GM23338 (cell line): ENCODE data around the gene NKX6-1. TPM values are rescaled to one million over a fixed set of nuclear protein-coding genes. Genes with fewer than 3 reads are reported as not detected.

ENCODE experiments used
- ATAC-seq: fragments of 200-7000 bp; cut with Tn5 transposase; 3 replicates; pipeline ENCODE4 v1.9.1; 2020
- DNase-seq: peaks from one replicate; pipeline ENCODE4 v3.0.0-alpha.2; 2015; ENCODE audit warnings: low spot score
- H2AFZ ChIP-seq: fragments of 200-600 bp; sonication (generic); 2 replicates; pipeline ENCODE4 v1.8.0; 2016; ENCODE audit warnings: antibody characterized with exemption, mild to moderate bottlenecking, moderate library complexity
- H3F3A ChIP-seq: fragments of 200-600 bp; sonication (generic); replicated peaks from 2 replicates; pipeline ENCODE4 v1.8.0; 2017; ENCODE audit warnings: antibody characterized with exemption, mixed run types, low read depth
- H3K27ac ChIP-seq: fragments of 200-600 bp; sonication (generic); 2 replicates; pipeline ENCODE4 v1.6.1; 2016; ENCODE audit warnings: low read depth
- H3K27me3 ChIP-seq: fragments of 200-600 bp; sonication (generic); 2 replicates; pipeline ENCODE4 v1.8.0; 2016; ENCODE audit warnings: mild to moderate bottlenecking, mixed run types, moderate library complexity; ENCODE audit not compliant: insufficient read depth
- H3K36me3 ChIP-seq: fragments of 200-600 bp; sonication (generic); 2 replicates; pipeline ENCODE4 v1.8.0; 2016; ENCODE audit warnings: mild to moderate bottlenecking; ENCODE audit not compliant: insufficient read depth
- H3K4me1 ChIP-seq: fragments of 200-600 bp; sonication (generic); 2 replicates; pipeline ENCODE4 v1.8.0; 2016; ENCODE audit warnings: mild to moderate bottlenecking, moderate library complexity; ENCODE audit not compliant: insufficient read depth
- H3K4me2 ChIP-seq: fragments of 200-600 bp; sonication (generic); 2 replicates; pipeline ENCODE4 v1.7.1; 2017; ENCODE audit warnings: mixed run types
- H3K4me3 ChIP-seq: fragments of 200-600 bp; sonication (generic); 2 replicates; pipeline ENCODE4 v1.6.1; 2016; ENCODE audit warnings: mixed run types
- H3K79me2 ChIP-seq: fragments of 200-600 bp; sonication (generic); replicated peaks from 2 replicates; pipeline ENCODE4 v1.8.0; 2017; ENCODE audit warnings: mild to moderate bottlenecking; ENCODE audit not compliant: insufficient read depth
- H3K9me2 ChIP-seq: fragments of 200-600 bp; sonication (generic); 2 replicates; pipeline ENCODE4 v1.8.0; 2017; ENCODE audit not compliant: insufficient read depth
- H4K20me1 ChIP-seq: fragments of 200-600 bp; sonication (generic); replicated peaks from 2 replicates; pipeline ENCODE4 v1.8.0; 2017; ENCODE audit warnings: mild to moderate bottlenecking; ENCODE audit not compliant: insufficient read depth
- H3K27ac Mint-ChIP-seq: 2 replicates; pipeline ENCODE4 v1.8.0; 2020; ENCODE audit warnings: inconsistent platforms, mild to moderate bottlenecking, moderate library complexity, mixed read lengths
- H3K27me3 Mint-ChIP-seq: 3 replicates; pipeline ENCODE4 v1.8.0; 2022; ENCODE audit warnings: low read depth, mild to moderate bottlenecking, moderate library complexity, mixed read lengths, inconsistent platforms; ENCODE audit not compliant: insufficient read depth, poor library complexity
- H3K36me3 Mint-ChIP-seq: 3 replicates; pipeline ENCODE4 v1.8.0; 2021; ENCODE audit warnings: low read depth, mild to moderate bottlenecking, inconsistent platforms, moderate library complexity, mixed read lengths
- H3K4me1 Mint-ChIP-seq: 3 replicates; pipeline ENCODE4 v1.8.0; 2020; ENCODE audit warnings: mild to moderate bottlenecking, inconsistent platforms, mixed read lengths
- H3K4me3 Mint-ChIP-seq: 3 replicates; pipeline ENCODE4 v1.8.0; 2021; ENCODE audit warnings: moderate library complexity, mild to moderate bottlenecking, inconsistent platforms, mixed read lengths
- H3K9me3 Mint-ChIP-seq: 3 replicates; pipeline ENCODE4 v1.8.0; 2020; ENCODE audit warnings: moderate library complexity, mild to moderate bottlenecking, inconsistent platforms, mixed read lengths
- EZH2 ChIP-seq: fragments of 200-600 bp; sonication (generic); IDR thresholded peaks from one replicate; pipeline ENCODE4 v1.8.0; 2017; ENCODE audit warnings: antibody characterized with exemption, mild to moderate bottlenecking, low read depth; ENCODE audit not compliant: unreplicated experiment
- EZH2phosphoT487 ChIP-seq: fragments of 200-600 bp; sonication (generic); IDR thresholded peaks from one replicate; pipeline ENCODE4 v1.8.1; 2018; ENCODE audit warnings: antibody characterized with exemption; ENCODE audit not compliant: unreplicated experiment
- NANOG ChIP-seq: IDR thresholded peaks from 2 replicates; pipeline ENCODE4 v1.6.1; 2016; ENCODE audit warnings: antibody characterized with exemption, borderline replicate concordance
- ZNF462 ChIP-seq: fragments of 250-450 bp; sonication (Bioruptor Pico); IDR thresholded peaks from 2 replicates; pipeline ENCODE4 v1.5.0; 2020; ENCODE audit warnings: mild to moderate bottlenecking, moderate library complexity
- polyA plus RNA-seq: library from polyadenylated mRNA; unstranded; fragments of >200 nt; fragmentation: Nextera tagmentation; extraction: Ambion mirVana; gene quantifications from 2 replicates; pipeline ENCODE4 v1.2.1, GENCODE V29; 2016
- total RNA-seq: library from RNA; depleted of rRNA; stranded (reverse); fragments of >200 nt; shearing (Covaris generic); gene quantifications from 2 replicates; pipeline ENCODE4 v1.2.3, GENCODE V29; 2014

The NKX6-1 gene
- total and polyA plus RNA-seq, 2 experiments from 2014 or later: 0.07 TPM; not detected in 1

GRCh38 chr4:84496331-84496705, 2.8 kb downstream of the NKX6-1 start:
- Mint-ChIP-seq H3K27me3 (peaks cover 98% of the 10 kb centered on the region), H3K4me3 (peak overlapping the region; percentile 59), H3K4me1 (peaks cover 60% of the 10 kb centered on the region), H3K9me3 (peaks cover 3% of the 10 kb centered on the region; the same call in 2 of the 3 replicates), H3K36me3 (no peaks in the 10 kb centered on the region; the same call in 2 of the 3 replicates), H3K27ac (no peak overlapping the region)
- peak overlapping the region; percentile 75 for H2AFZ ChIP-seq
- peak; percentile 73 for DNase-seq
- no peak overlapping the region for H3K27ac ChIP-seq
- ATAC-seq: peak; percentile 10
- H3K27me3 ChIP-seq: peaks cover 97% of the 10 kb centered on the region
- peaks cover 18% of the 10 kb centered on the region for H3F3A ChIP-seq
- peak overlapping the region; percentile 86 for H3K4me3 ChIP-seq
- no peaks in the 10 kb centered on the region for H3K9me2 ChIP-seq
- peak overlapping the region; percentile 96 for H3K4me2 ChIP-seq
- peaks cover 52% of the 10 kb centered on the region for H3K4me1 ChIP-seq
- peaks cover 16% of the 10 kb centered on the region for H4K20me1 ChIP-seq
- TF ChIP-seq EZH2 (peak; percentile 85), NANOG (no peak)
- no peaks in the 10 kb centered on the region for H3K36me3 ChIP-seq
- H3K79me2 ChIP-seq: no peaks in the 10 kb centered on the region

DNA sequence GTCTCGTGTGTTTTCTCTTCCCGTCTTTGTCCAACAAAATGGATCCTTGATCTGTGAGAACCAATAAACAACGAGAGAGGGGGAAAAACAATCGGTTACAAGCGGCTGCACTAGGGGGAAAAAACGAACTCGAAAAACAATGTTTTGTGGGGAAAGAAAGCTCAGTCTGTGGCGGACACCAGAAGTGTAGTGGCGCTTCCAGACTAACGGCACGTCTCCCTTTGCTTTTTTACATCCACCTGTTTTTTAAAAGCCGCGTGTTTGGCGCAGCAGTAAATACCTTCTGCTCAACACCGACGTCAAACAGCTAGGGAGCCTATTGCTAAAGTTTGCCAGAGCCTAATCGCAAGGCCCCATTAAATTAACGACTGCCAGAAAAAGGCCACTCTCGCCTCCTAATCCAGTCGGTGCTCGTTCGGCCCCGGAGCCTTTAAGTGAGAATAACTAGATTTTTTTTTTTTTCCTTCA, 3.3 kb downstream of the NKX6-1 start:
- Mint-ChIP-seq H3K9me3 (peaks cover 3% of the 10 kb centered on the region; the same call in 2 of the 3 replicates), H3K36me3 (no peaks in the 10 kb centered on the region; the same call in 2 of the 3 replicates), H3K27me3 (peaks cover 98% of the 10 kb centered on the region), H3K27ac (no peak overlapping the region), H3K4me1 (peaks cover 60% of the 10 kb centered on the region), H3K4me3 (peak overlapping the region; percentile 59)
- TF ChIP-seq EZH2 (peak; percentile 30), EZH2phosphoT487 (peak; percentile 48), ZNF462 (CRISPR knock-in tag) (no peak)
- H3K4me3 ChIP-seq: peak overlapping the region; percentile 86
- ATAC-seq (no peak), DNase-seq (peak; percentile 57)
- H3K9me2 ChIP-seq: no peaks in the 10 kb centered on the region
- H3K27me3 ChIP-seq: peaks cover 97% of the 10 kb centered on the region
- peak overlapping the region; percentile 96 for H3K4me2 ChIP-seq
- peaks cover 13% of the 10 kb centered on the region for H3F3A ChIP-seq
- no peak overlapping the region for H3K27ac ChIP-seq
- peaks cover 13% of the 10 kb centered on the region for H4K20me1 ChIP-seq
- H2AFZ ChIP-seq: no peak overlapping the region
- H3K36me3 ChIP-seq: no peaks in the 10 kb centered on the region
- H3K79me2 ChIP-seq: no peaks in the 10 kb centered on the region
- H3K4me1 ChIP-seq: peaks cover 52% of the 10 kb centered on the region
